ENCODE data around the gene SUN5.

DNA sequence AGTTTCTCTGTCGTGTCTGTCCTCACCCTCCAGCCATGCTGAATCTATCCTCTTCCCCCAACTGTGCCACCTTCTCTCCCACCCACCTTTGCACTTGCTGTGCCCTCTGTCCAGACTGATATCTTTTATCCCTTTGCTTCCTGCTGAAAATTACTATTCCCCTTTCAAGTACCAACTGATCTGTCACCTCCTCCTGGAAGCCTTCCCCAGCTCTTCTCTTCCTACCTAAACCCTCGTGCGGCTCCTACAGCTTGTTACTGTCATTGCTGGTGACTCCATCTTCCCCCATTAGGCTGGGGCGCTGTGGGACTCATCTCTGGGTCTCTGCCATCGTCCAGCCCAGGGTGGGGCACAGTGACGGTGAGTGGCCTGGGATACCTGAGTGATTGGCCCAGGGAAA, 28.3 kb upstream of the SUN5 start:
- no peak for TF ChIP-seq EZH2 (IDR thresholded peaks at IDR 0.05; ENCODE audit: borderline replicate concordance, low read depth, low read length, severe bottlenecking)
- TF ChIP-seq, protein P1, sequence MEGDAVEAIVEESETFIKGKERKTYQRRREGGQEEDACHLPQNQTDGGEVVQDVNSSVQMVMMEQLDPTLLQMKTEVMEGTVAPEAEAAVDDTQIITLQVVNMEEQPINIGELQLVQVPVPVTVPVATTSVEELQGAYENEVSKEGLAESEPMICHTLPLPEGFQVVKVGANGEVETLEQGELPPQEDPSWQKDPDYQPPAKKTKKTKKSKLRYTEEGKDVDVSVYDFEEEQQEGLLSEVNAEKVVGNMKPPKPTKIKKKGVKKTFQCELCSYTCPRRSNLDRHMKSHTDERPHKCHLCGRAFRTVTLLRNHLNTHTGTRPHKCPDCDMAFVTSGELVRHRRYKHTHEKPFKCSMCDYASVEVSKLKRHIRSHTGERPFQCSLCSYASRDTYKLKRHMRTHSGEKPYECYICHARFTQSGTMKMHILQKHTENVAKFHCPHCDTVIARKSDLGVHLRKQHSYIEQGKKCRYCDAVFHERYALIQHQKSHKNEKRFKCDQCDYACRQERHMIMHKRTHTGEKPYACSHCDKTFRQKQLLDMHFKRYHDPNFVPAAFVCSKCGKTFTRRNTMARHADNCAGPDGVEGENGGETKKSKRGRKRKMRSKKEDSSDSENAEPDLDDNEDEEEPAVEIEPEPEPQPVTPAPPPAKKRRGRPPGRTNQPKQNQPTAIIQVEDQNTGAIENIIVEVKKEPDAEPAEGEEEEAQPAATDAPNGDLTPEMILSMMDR (IDR thresholded peaks at IDR 0.05; ENCODE audit: extremely low read depth in 1 of 2, insufficient read depth in 1 of 2, low read depth in 1 of 2, low read length in 2 of 2) = no peak
- TF ChIP-seq POLR2AphosphoS5 (IDR thresholded peaks at IDR 0.05; ENCODE audit: insufficient read depth, low read depth, low read length) = no peak
- TF ChIP-seq GATA2 (IDR thresholded peaks at IDR 0.05; ENCODE audit: insufficient read depth, insufficient read length, low read depth, low read length) = no peak
- TF ChIP-seq, protein P2, sequence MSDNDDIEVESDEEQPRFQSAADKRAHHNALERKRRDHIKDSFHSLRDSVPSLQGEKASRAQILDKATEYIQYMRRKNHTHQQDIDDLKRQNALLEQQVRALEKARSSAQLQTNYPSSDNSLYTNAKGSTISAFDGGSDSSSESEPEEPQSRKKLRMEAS (IDR thresholded peaks at IDR 0.05; ENCODE audit: insufficient read depth, insufficient read length) = no peak
- no peak for TF ChIP-seq POLR2A (IDR thresholded peaks at IDR 0.05; ENCODE audit: low read depth, low read length)
- TF ChIP-seq MYC (IDR thresholded peaks at IDR 0.05; ENCODE audit: low read depth, low read length) = no peak
